SIG-M5 treated with dmso at 0.1 percent for 504 hours (cell line): Measurements from ENCODE around the gene TAS1R3.

Experiments
- DNase-seq: peaks from one replicate; lab custom pipeline; 2025; ENCODE audit not compliant: unreplicated experiment; lab: John Stamatoyannopoulos, UW

The TAS1R3 gene

GRCh38 chr1:1331068-1331965, at the start of gene TAS1R3:
Gene TAS1R3 (plus strand): TSS chr1:1331280. CDS start chr1:1331346, 66 bp downstream.
- no peak for DNase-seq

- no peak for DNase-seq
These were observed 49.4 kb upstream of the TAS1R3 start for GRCh38 chr1:1281533-1282321.

GRCh38 chr1:1282998-1283397, 48.1 kb upstream of the TAS1R3 start:
- DNase-seq = no peak

GRCh38 chr1:1283821-1284220, 47.3 kb upstream of the TAS1R3 start:
- DNase-seq = no peak

- DNase-seq = no peak
These were observed 46.6 kb upstream of the TAS1R3 start for GRCh38 chr1:1284221-1285101.

GRCh38 chr1:1285102-1285571, 45.9 kb upstream of the TAS1R3 start:
- no peak for DNase-seq

- DNase-seq = no peak
These were observed 45.3 kb upstream of the TAS1R3 start for GRCh38 chr1:1285611-1286311.

GRCh38 chr1:1286313-1287261, 44.5 kb upstream of the TAS1R3 start:
- DNase-seq = no peak

- no peak for DNase-seq
These were observed 43.6 kb upstream of the TAS1R3 start for GRCh38 chr1:1287288-1288110.

GRCh38 chr1:1290238-1290731, 40.8 kb upstream of the TAS1R3 start:
- DNase-seq = peak; percentile 22

GRCh38 chr1:1291023-1291528, 40.0 kb upstream of the TAS1R3 start:
- DNase-seq = no peak

GRCh38 chr1:1291548-1292441, 39.3 kb upstream of the TAS1R3 start:
- DNase-seq = peak; percentile 49

GRCh38 chr1:1292442-1292779, 38.7 kb upstream of the TAS1R3 start:
- no peak for DNase-seq

GRCh38 chr1:1292851-1293250, 38.2 kb upstream of the TAS1R3 start:
- no peak for DNase-seq

- DNase-seq = no peak
These were observed 37.5 kb upstream of the TAS1R3 start for GRCh38 chr1:1293263-1294249.
